Tibial artery (tissue), 4 donors: ENCODE data around the gene BHMT2.

Experiments
- DNase-seq, 2 donors: peaks; one replicate each; pipeline ENCODE4 v3.0.0-alpha.2; 2019
- H3K27ac ChIP-seq, 2 donors: fragments of 200-600 bp; sonication (generic) in 1 of 2; 1 replicate in 1 of 2; 2 replicates in 1 of 2; pipeline ENCODE4 v1.5.1; 2018 to 2019; ENCODE audit warnings: mild to moderate bottlenecking in 1 of 2
- H3K27me3 ChIP-seq, 2 donors: fragments of 200-600 bp; sonication (generic) in 1 of 2; one replicate each; pipeline versions ENCODE4 v1.5.1 to v1.6.0; 2016 to 2019
- H3K36me3 ChIP-seq, 3 donors: fragments of 200-600 bp; sonication (generic) in 2 of 3; one replicate each; pipeline ENCODE4 v1.5.1; 2016 to 2019; ENCODE audit warnings: mild to moderate bottlenecking in 2 of 3
- H3K4me1 ChIP-seq, 4 donors: fragments of 200-600 bp; sonication (generic) in 2 of 4; 1 replicate in 3 of 4; 2 replicates in 1 of 4; pipeline ENCODE4 v1.5.1; 2016 to 2019
- H3K4me3 ChIP-seq, 2 donors: fragments of 200-600 bp; sonication (generic) in 1 of 2; 1 replicate in 1 of 2; 2 replicates in 1 of 2; pipeline ENCODE4 v1.5.1; 2018 to 2019; ENCODE audit warnings: mild to moderate bottlenecking in 2 of 2
- H3K9me3 ChIP-seq, 3 donors: fragments of 200-600 bp; sonication (generic) in 1 of 3; one replicate each; pipeline ENCODE4 v1.5.1; 2016 to 2019
- intact Hi-C: fragments of 100-400 bp; cut with DNase I; formaldehyde crosslinking; loops from one replicate; pipeline ENCODE4 v1.15.0; 2023; ENCODE audit warnings: low total_unique reads
- TF ChIP-seq, protein P1 (sequence below), 2 experiments: fragments of 200-600 bp in 1 of 2; fragments of 450-650 bp in 1 of 2; IDR thresholded peaks; one replicate each; pipeline ENCODE4 v1.5.1; 2017 to 2019; ENCODE audit warnings: antibody characterized with exemption in 2 of 2, mild to moderate bottlenecking in 1 of 2, moderate library complexity in 1 of 2

Gene BHMT2

GRCh38 chr5:79080804-79081203 is 11.2 kb downstream of the BHMT2 start:
- peaks cover 0 to 6% (median 4%) of the 10 kb centered on the region in 3 donors for H3K36me3 ChIP-seq
- DNase-seq = no peak
- no peaks in the 10 kb centered on the region for H3K4me1 ChIP-seq
- H3K9me3 ChIP-seq = no peaks in the 10 kb centered on the region
- TF ChIP-seq, protein P1, sequence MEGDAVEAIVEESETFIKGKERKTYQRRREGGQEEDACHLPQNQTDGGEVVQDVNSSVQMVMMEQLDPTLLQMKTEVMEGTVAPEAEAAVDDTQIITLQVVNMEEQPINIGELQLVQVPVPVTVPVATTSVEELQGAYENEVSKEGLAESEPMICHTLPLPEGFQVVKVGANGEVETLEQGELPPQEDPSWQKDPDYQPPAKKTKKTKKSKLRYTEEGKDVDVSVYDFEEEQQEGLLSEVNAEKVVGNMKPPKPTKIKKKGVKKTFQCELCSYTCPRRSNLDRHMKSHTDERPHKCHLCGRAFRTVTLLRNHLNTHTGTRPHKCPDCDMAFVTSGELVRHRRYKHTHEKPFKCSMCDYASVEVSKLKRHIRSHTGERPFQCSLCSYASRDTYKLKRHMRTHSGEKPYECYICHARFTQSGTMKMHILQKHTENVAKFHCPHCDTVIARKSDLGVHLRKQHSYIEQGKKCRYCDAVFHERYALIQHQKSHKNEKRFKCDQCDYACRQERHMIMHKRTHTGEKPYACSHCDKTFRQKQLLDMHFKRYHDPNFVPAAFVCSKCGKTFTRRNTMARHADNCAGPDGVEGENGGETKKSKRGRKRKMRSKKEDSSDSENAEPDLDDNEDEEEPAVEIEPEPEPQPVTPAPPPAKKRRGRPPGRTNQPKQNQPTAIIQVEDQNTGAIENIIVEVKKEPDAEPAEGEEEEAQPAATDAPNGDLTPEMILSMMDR (IDR thresholded peaks at IDR 0.05) = no peak
- no peak overlapping the region for H3K4me3 ChIP-seq
- H3K27ac ChIP-seq = no peak overlapping the region
- H3K27me3 ChIP-seq = no peaks in the 10 kb centered on the region
- intact Hi-C loops = no loop called here

DNA sequence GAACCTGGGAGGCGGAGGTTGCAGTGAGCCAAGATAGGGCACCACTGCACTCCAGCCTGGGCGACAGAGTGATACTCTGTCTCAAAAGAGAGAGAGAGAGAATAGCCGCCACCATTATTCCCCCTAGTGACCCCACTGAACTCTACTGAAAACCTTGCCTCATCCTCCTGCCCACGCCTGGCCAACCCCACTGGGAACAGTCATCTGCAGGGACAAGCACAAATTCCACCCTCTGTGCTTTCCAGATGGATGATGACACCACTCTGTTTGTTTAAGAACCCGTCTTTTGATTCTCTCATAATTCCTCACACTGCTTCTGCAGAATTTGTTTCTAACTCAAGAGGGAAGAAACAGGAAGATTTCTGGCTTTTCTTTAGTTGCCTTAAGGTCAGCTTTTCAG is 12.2 kb downstream of the BHMT2 start:
- Histone ChIP-seq H3K4me3 (no peak overlapping the region), H3K27me3 (no peaks in the 10 kb centered on the region), H3K36me3 (peaks cover 0 to 6% (median 4%) of the 10 kb centered on the region in 3 donors), H3K27ac (no peak overlapping the region), H3K9me3 (no peaks in the 10 kb centered on the region), H3K4me1 (no peaks in the 10 kb centered on the region)
- intact Hi-C loops = no loop called here
- TF ChIP-seq, protein P1 (IDR thresholded peaks at IDR 0.05) = no peak
- no peak for DNase-seq

- H3K4me3 ChIP-seq = no peak overlapping the region
- no peaks in the 10 kb centered on the region for H3K9me3 ChIP-seq
- no peak for DNase-seq
- no peak overlapping the region for H3K27ac ChIP-seq
- H3K36me3 ChIP-seq = peaks cover 0 to under 1% (median 0%) of the 10 kb centered on the region in 3 donors
- no peaks in the 10 kb centered on the region for H3K4me1 ChIP-seq
- intact Hi-C loops = no loop called here
- H3K27me3 ChIP-seq = no peaks in the 10 kb centered on the region
- TF ChIP-seq, protein P1 (IDR thresholded peaks at IDR 0.05) = no peak
Observed at GRCh38 chr5:79086116-79086515, 16.5 kb downstream of the BHMT2 start.

DNA sequence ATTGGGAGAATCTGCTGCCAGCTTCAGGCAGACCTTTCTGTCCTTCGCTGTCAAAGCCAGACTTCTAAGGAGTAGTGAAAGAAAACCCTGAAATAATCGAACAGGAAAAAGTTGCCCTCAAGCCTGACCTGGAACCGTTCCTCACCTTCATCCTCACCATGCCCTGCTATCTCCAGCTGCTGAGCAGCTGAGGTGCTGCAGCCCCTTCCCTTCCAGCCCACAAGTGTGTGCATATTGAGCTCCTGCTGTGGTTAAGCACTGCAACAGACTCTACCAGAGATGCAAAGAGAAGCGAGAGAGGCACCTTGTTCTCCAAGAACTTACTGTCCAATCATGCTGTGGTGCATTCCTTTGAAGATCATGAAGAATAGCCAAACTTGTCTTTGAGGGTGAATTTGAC is 18.9 kb downstream of the BHMT2 start:
- TF ChIP-seq, protein P1 (IDR thresholded peaks at IDR 0.05) = no peak
- intact Hi-C loops = no loop called here

GRCh38 chr5:79091064-79091463 is 21.5 kb downstream of the BHMT2 start:
- H3K4me1 ChIP-seq = no peaks in the 10 kb centered on the region
- intact Hi-C loops = no loop called here
- no peak overlapping the region for H3K4me3 ChIP-seq
- H3K36me3 ChIP-seq = no peaks in the 10 kb centered on the region
- TF ChIP-seq, protein P1 (IDR thresholded peaks at IDR 0.05) = no peak
- DNase-seq = no peak
- H3K27ac ChIP-seq = no peak overlapping the region
- H3K27me3 ChIP-seq = no peaks in the 10 kb centered on the region
- H3K9me3 ChIP-seq = no peaks in the 10 kb centered on the region

More for the DNA sequence above, 18.9 kb downstream of the BHMT2 start:
- Histone ChIP-seq H3K27ac (no peak overlapping the region), H3K27me3 (no peaks in the 10 kb centered on the region), H3K9me3 (no peaks in the 10 kb centered on the region), H3K36me3 (no peaks in the 10 kb centered on the region), H3K4me3 (no peak overlapping the region), H3K4me1 (no peaks in the 10 kb centered on the region)
- DNase-seq = no peak

- TF ChIP-seq, protein P1 (IDR thresholded peaks at IDR 0.05) = no peak
- no peak overlapping the region for H3K27ac ChIP-seq
- no peak for DNase-seq
- H3K9me3 ChIP-seq = no peaks in the 10 kb centered on the region
- no peak overlapping the region for H3K4me3 ChIP-seq
- intact Hi-C loops = no loop called here
- H3K36me3 ChIP-seq = no peaks in the 10 kb centered on the region
- H3K27me3 ChIP-seq = no peaks in the 10 kb centered on the region
- H3K4me1 ChIP-seq = no peaks in the 10 kb centered on the region
Observed at GRCh38 chr5:79093762-79094161, 24.2 kb downstream of the BHMT2 start.
